Measurements from ENCODE around the gene ELAVL3.
"Not testable (repeated sequence)": the region's sequence is repeated elsewhere in the genome, so short reads cannot be mapped to it uniquely, and the experiment has no call there.

The ELAVL3 gene

DNA sequence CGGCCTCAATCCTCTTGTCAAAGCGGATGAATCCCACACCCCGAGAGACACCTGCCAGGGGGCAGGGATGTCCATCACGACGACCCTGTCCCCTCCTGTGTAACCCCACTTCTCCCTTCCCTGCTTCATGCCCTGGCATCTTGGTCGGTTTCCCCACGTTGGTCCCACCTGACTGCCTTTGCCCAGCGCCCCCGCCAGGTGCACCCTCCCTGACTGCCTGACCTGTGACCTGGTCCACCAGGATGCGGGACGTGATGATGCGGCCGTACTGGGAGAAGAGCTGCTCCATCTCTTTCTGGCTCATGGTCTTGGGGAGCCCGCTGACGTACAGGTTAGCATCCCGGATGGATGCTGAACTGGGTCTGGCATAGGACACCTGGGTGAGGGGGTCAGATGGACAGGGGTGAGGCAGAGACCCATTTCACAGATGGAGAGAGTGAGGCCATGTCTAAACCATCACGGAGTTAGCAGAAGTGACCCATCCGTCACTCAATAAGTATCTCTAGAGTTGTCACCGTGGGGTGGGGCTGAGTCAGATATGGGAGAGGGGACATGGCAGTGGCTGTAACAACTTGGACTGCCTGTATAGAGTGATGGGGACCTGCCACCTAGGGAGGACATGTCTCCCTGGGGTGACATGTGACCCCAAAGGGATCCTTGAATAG, 22.5 kb downstream of the ELAVL3 start:
- no peak for DNase-seq

- no peak for DNase-seq
Observed at GRCh38 chr19:11457831-11458230, 23.0 kb downstream of the ELAVL3 start.

- no peak for DNase-seq
Observed at GRCh38 chr19:11457115-11457514, 23.7 kb downstream of the ELAVL3 start.

GRCh38 chr19:11456659-11457058, 24.2 kb downstream of the ELAVL3 start:
- DNase-seq, result no peak

DNA sequence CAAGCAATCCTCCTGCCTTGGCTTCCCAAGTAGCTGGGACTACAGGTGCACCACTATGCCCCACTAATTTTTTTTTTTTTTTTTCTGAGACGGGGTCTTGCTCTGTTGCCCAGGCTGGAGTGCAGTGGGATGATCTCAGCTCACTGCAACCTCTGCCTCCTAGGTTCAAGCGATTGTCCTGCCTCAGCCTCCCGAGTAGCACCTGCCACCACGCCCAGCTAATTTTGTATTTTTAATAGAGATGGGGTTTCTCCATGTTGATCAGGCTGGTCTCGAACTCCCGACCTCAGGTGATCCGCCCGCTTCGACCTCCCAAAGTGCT, 25.7 kb downstream of the ELAVL3 start:
- DNase-seq, result not testable (repeated sequence)

GRCh38 chr19:11453468-11454341, 27.1 kb downstream of the ELAVL3 start:
- peak; percentile 40 for DNase-seq

GRCh38 chr19:11452620-11453310, 28.1 kb downstream of the ELAVL3 start:
- no peak for DNase-seq

DNA sequence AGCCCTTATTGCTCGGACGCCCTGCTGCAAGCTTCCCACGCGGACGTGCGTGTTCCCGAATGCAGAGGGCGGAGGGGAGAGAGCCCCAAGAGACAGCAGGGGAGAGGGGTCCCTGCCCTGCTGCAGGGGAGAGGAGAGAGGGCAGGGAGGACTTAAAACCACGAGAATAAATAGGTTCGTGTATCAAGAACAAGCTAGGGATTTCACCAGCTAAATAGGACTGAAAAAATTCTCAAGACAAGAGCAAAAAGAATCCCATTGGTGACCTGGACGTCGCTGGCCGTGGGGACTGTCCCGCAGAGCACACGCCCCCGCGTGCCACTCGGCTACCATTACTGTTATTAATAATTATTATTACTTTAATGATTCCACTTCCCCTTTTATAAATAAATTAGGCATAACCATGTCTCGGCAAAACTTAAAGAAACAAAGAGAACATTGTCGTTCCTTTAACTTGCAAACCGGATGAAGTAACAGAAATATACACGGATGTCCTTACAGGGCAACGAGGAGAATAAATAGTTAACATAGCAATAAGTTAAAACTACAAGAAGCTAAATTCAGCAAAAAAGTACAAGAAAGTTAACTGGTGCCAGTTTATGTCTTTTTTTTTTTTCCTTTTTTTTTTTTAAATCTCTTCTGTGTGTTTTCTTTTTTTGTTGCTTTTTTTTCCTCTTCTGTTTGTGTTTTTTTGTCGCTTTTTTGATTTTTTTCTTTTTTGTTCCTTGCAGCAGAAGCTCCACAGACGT, 28.8 kb downstream of the ELAVL3 start:
- no peak for DNase-seq

- no peak for DNase-seq
Observed at GRCh38 chr19:11451327-11451870, 29.4 kb downstream of the ELAVL3 start.

GRCh38 chr19:11450570-11451326, 30.1 kb downstream of the ELAVL3 start:
- DNase-seq, result no peak

GRCh38 chr19:11448923-11449554, 31.8 kb downstream of the ELAVL3 start:
- no peak for DNase-seq

DNA sequence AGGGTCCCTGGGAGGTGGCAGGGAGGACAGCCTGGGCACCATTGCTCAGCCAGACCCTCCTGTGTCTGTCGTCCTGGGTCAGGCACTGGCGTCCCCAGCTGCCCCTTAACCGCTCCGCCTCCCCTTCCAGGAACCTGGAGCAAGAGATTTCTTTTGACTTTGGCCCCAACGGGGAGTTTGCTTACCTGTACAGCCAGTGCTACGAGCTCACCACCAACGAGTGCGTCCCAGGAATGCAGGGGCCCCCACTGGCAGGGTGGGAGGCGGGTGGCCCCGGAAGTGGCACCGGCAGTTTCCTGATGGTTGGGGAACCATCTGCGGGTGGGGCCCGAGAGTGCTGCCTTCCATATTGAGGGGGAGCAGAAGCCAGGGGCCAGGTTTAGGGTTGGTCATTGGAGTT, 32.4 kb downstream of the ELAVL3 start:
- no peak for DNase-seq

GRCh38 chr19:11447347-11448262, 33.2 kb downstream of the ELAVL3 start:
- no peak for DNase-seq

- DNase-seq, result peak; percentile 75
Observed at GRCh38 chr19:11446652-11447301, 34.1 kb downstream of the ELAVL3 start.

DNA sequence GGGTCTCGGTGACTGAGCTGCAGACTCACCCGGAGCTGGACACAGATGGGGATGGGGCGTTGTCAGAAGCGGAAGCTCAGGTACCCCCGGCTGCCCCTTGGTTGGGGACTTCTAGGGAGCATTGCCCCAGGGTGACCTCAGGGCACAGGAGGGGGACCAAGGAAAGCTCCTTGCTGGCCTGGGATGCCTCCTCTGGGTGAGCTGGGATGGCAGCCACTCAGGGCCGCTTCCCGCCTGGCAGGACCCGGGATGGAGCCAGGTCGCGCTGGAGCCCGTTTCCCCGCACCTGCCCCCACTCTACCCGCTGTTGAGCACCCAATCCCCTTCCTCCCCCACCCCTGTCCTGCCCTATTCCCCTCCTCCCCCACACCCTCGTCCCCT, 34.6 kb downstream of the ELAVL3 start:
- no peak for DNase-seq

GRCh38 chr19:11445141-11445540, 35.7 kb downstream of the ELAVL3 start:
- no peak for DNase-seq

GRCh38 chr19:11444059-11444458, 36.8 kb downstream of the ELAVL3 start:
- DNase-seq, result no peak

GRCh38 chr19:11437955-11438354, 42.9 kb downstream of the ELAVL3 start:
- DNase-seq, result no peak

DNA sequence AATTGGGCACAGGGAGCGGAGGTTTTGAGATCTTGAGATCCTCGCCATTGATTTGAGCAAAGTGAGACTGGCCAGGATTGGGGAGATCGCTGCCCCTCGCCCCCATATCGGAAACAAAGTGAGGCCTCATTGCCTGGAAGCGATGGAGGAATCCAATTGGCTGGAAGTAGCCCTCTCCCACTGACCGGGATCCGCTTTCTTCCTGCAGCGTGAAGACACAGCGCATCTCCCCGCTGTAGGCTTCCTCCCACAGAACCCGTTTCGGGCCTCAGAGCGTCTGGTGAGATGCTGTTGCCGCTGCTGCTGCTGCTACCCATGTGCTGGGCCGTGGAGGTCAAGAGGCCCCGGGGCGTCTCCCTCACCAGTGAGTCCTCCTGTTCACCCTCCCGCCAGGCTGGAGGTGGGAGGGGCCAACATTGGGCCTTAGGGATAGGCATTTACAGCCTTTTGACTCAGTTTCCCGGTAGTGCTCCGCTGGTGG, 45.0 kb downstream of the ELAVL3 start:
- DNase-seq, result peak; percentile 50
